CD4-positive, alpha-beta T cell (primary cell): ENCODE measurements around the gene RNF144A. TPM values are rescaled to one million over a fixed set of nuclear protein-coding genes. Genes with fewer than 3 reads are reported as not detected.

Source experiments
- ATAC-seq: fragments of 200-7000 bp; cut with Tn5 transposase; one replicate; pipeline ENCODE4 v1.10.0; 2022; ENCODE audit warnings: mild to moderate bottlenecking; ENCODE audit not compliant: poor library complexity
- CTCF ChIA-PET: fragments of 350-600 bp; sonication (Branson Sonifier 250); formaldehyde crosslinking; loops from one replicate; lab custom pipeline; 2021; ENCODE audit warnings: antibody characterized with exemption, inconsistent platforms; lab: Charles Lee
- POLR2A ChIA-PET: fragments of 350-600 bp; sonication (Branson Sonifier 250); formaldehyde crosslinking; loops from one replicate; lab custom pipeline; 2021; ENCODE audit warnings: antibody characterized with exemption, inconsistent platforms; lab: Charles Lee
- DNase-seq, 14 experiments: peaks; one replicate each; pipeline ENCODE4 v3.0.0-alpha.2; 2013 to 2020; ENCODE audit warnings: mixed read lengths in 2 of 14
- H3K27ac ChIP-seq, 2 donors: one replicate each; pipeline versions ENCODE4 v1.5.1 to v1.7.0; 2013; ENCODE audit warnings: low read length in 2 of 2, low read depth in 1 of 2, mild to moderate bottlenecking in 1 of 2
- H3K27me3 ChIP-seq, 2 experiments: 1 replicate in 1 of 2; 2 replicates in 1 of 2; pipeline versions ENCODE4 v1.6.1 to v1.7.0; 2013; ENCODE audit warnings: low read length in 2 of 2, control low read depth in 1 of 2, mild to moderate bottlenecking in 1 of 2, moderate library complexity in 1 of 2; ENCODE audit not compliant: insufficient read depth in 2 of 2, control insufficient read depth in 1 of 2
- H3K36me3 ChIP-seq: one replicate; pipeline ENCODE4 v1.6.1; 2013; ENCODE audit warnings: low read length, control low read depth; ENCODE audit not compliant: insufficient read depth
- H3K4me1 ChIP-seq: one replicate; pipeline ENCODE4 v1.6.1; 2013; ENCODE audit warnings: low read length, control low read depth; ENCODE audit not compliant: insufficient read depth
- H3K4me3 ChIP-seq: one replicate; pipeline ENCODE4 v1.5.1; 2013; ENCODE audit warnings: mild to moderate bottlenecking, low read length, moderate library complexity
- H3K9me3 ChIP-seq, 2 experiments: 1 replicate in 1 of 2; 2 replicates in 1 of 2; pipeline versions ENCODE4 v1.6.1 to v1.7.0; 2013; ENCODE audit warnings: low read length in 2 of 2, mild to moderate bottlenecking in 2 of 2, control low read depth in 1 of 2, moderate library complexity in 1 of 2; ENCODE audit not compliant: control insufficient read depth in 1 of 2, insufficient read depth in 1 of 2
- H3K27ac Mint-ChIP-seq: one replicate; pipeline ENCODE4 v1.8.0; 2020; ENCODE audit warnings: mixed read lengths
- H3K27me3 Mint-ChIP-seq: one replicate; pipeline ENCODE4 v1.8.0; 2021; ENCODE audit warnings: mixed read lengths
- H3K36me3 Mint-ChIP-seq: one replicate; pipeline ENCODE4 v1.8.0; 2021; ENCODE audit warnings: low read depth, mixed read lengths
- H3K4me1 Mint-ChIP-seq: one replicate; pipeline ENCODE4 v1.8.0; 2021; ENCODE audit warnings: low read depth, mixed read lengths
- H3K4me3 Mint-ChIP-seq: one replicate; pipeline ENCODE4 v1.8.0; 2020; ENCODE audit warnings: mild to moderate bottlenecking, mixed read lengths
- H3K9me3 Mint-ChIP-seq: one replicate; pipeline ENCODE4 v1.8.0; 2020; ENCODE audit warnings: mixed read lengths
- CTCF ChIP-seq: fragments of 200-600 bp; IDR thresholded peaks from one replicate; pipeline ENCODE4 v1.8.0; 2022; ENCODE audit warnings: antibody characterized with exemption, mild to moderate bottlenecking
- intact Hi-C, 2 experiments: fragments of 100-400 bp; cut with DNase I in 1 of 2; cut with micrococcal nuclease in 1 of 2; formaldehyde crosslinking; loops; one replicate each; pipeline versions ENCODE4 v1.15.1 to v1.9.0; 2023 to 2025; cut with DNase I, micrococcal nuclease
- total RNA-seq, 174 experiments: library from RNA in 2 of 174; stranded (reverse) in 2 of 174; gene quantifications; one replicate each; pipeline ENCODE4 v1.2.3 and lab custom pipeline; 2021 to 2026

Gene RNF144A
- total RNA-seq, 2 experiments from 2014 or later: 39.0 to 40.1 TPM

- ChIA-PET POLR2A (interaction anchor here (1.5 kb wide), 1 partner anchor 20 kb away, joined by 4 read pairs; no protein-coding TSS in a partner anchor), CTCF (no interaction called here)
- peaks cover 31% of the 10 kb centered on the region for H3K4me1 ChIP-seq
- Mint-ChIP-seq H3K4me1 (peaks cover 82% of the 10 kb centered on the region), H3K4me3 (no peak overlapping the region), H3K27ac (no peak overlapping the region), H3K36me3 (peaks cover 46% of the 10 kb centered on the region), H3K9me3 (peaks cover 3% of the 10 kb centered on the region), H3K27me3 (no peaks in the 10 kb centered on the region)
- no peak for DNase-seq
- no peak overlapping the region for H3K4me3 ChIP-seq
- no peak overlapping the region for H3K27ac ChIP-seq
- H3K27me3 ChIP-seq: no peaks in the 10 kb centered on the region
- H3K9me3 ChIP-seq: peaks cover 0 to 9% of the 10 kb centered on the region in 2 experiments
- H3K36me3 ChIP-seq: no peaks in the 10 kb centered on the region
- intact Hi-C loops: no loop called here
- ATAC-seq: no peak
- TF ChIP-seq CTCF: no peak
Measured at GRCh38 chr2:6930923-6931647, 13.9 kb downstream of the RNF144A start.

- Mint-ChIP-seq H3K9me3 (peaks cover 3% of the 10 kb centered on the region), H3K27me3 (no peaks in the 10 kb centered on the region), H3K27ac (no peak overlapping the region), H3K4me3 (no peak overlapping the region), H3K36me3 (peaks cover 42% of the 10 kb centered on the region), H3K4me1 (peaks cover 82% of the 10 kb centered on the region)
- no peak overlapping the region for H3K27ac ChIP-seq
- ATAC-seq (no peak), DNase-seq (no peak)
- CTCF ChIA-PET: interaction anchor here (1.0 kb wide), 1 partner anchor 11 kb away, joined by 3 read pairs; no protein-coding TSS in a partner anchor
- no peak for TF ChIP-seq CTCF
- intact Hi-C loops: no loop called here
- no peaks in the 10 kb centered on the region for H3K36me3 ChIP-seq
- H3K4me1 ChIP-seq: peaks cover 26% of the 10 kb centered on the region
- H3K4me3 ChIP-seq: no peak overlapping the region
- POLR2A ChIA-PET: no interaction called here
- peaks cover 0 to 9% of the 10 kb centered on the region in 2 experiments for H3K9me3 ChIP-seq
- H3K27me3 ChIP-seq: no peaks in the 10 kb centered on the region
Measured at GRCh38 chr2:6931753-6932152, 14.5 kb downstream of the RNF144A start.

GRCh38 chr2:6932206-6932605 lies 15.0 kb downstream of the RNF144A start:
- H3K9me3 Mint-ChIP-seq: peaks cover 3% of the 10 kb centered on the region
- peaks cover 82% of the 10 kb centered on the region for H3K4me1 Mint-ChIP-seq
- H3K36me3 ChIP-seq: no peaks in the 10 kb centered on the region
- peaks cover 38% of the 10 kb centered on the region for H3K36me3 Mint-ChIP-seq
- H3K4me1 ChIP-seq: peaks cover 26% of the 10 kb centered on the region
- ATAC-seq (no peak), DNase-seq (no peak)
- peaks cover 0 to 8% of the 10 kb centered on the region in 2 experiments for H3K9me3 ChIP-seq
- no peak overlapping the region for H3K4me3 Mint-ChIP-seq
- ChIA-PET CTCF (interaction anchor here (1.0 kb wide), 1 partner anchor 12 kb away, joined by 3 read pairs; no protein-coding TSS in a partner anchor), POLR2A (no interaction called here)
- no peak overlapping the region for H3K4me3 ChIP-seq
- H3K27ac ChIP-seq: no peak overlapping the region
- no peaks in the 10 kb centered on the region for H3K27me3 Mint-ChIP-seq
- TF ChIP-seq CTCF: no peak
- no peaks in the 10 kb centered on the region for H3K27me3 ChIP-seq
- H3K27ac Mint-ChIP-seq: no peak overlapping the region
- intact Hi-C loops: no loop called here
